ENCODE data around the gene TSPEAR. TPM values are rescaled to one million over a fixed set of nuclear protein-coding genes. Genes with fewer than 3 reads are reported as not detected.
A peak's percentile ranks its signal among the peaks of the same experiment; 100 is the strongest.

TSPEAR gene
- total and polyA plus RNA-seq, 2 of the 13 experiments (the other 11 are each of a cell fraction or from before 2014, with no cell fraction given), result 0.07 to 0.32 TPM

DNA sequence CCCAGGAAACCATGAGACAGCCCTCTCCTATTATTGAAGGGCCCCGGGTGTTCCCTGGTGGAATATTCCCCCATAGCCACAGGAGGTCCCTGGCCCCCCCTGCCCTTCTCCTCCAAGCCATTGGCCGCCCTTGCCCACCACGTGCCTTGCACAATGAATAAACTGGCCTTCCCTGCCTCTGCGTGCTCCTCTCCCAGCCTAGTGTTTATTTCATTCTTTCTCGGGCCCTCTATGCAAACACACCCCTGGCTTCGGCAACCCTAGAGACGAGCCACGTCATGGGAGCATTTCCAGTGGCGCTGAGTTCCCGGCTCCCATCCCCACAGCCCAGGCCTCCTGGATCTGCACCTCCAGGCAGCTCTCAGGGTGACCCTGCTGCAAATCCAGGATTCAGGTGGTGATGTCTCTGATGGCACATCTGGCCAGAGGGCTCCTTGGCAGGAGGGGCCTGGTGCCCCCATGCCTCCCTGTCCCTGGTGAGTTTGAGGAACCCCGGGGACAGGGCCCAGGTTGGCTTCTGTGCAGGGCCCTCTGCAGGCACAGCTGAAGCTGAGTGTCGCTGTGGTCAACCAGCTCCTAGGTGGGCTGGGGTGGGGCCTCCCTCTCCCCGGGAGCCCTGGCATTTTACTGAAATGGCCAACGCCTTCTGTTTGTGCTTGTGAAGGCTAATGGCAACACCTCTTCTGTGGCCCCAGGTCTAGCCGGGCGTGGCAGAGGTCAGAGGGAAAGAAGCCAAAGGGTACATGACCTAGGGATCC lies 8.2 kb downstream of the TSPEAR start (continued):
- TF ChIP-seq CCAR2 (optimal IDR thresholded peaks at IDR 0.05; ENCODE audit: low read depth, low read length) (no peak), MXI1 (IDR thresholded peaks at IDR 0.05; ENCODE audit: borderline replicate concordance, low read depth, low read length) (peak; percentile 37; the same call in 1 of the 3 replicates), ZNF496 (CRISPR knock-in tag; IDR thresholded peaks at IDR 0.05; ENCODE audit: insufficient replicate concordance) (no peak), KLF16 (CRISPR knock-in tag; IDR thresholded peaks at IDR 0.05) (peak in 1 of 2 experiments; percentile 70; a peak in 2 of 4 replicates), HCFC1 (IDR thresholded peaks at IDR 0.05; ENCODE audit: low read depth, low read length) (no peak), MTERF4 (CRISPR knock-in tag; IDR thresholded peaks at IDR 0.05) (no peak), ATF5 (CRISPR knock-in tag; IDR thresholded peaks at IDR 0.05; ENCODE audit: low read depth) (0 out of 2 replicates have a peak, but pooled peaks have one; percentile 13), MLLT10 (CRISPR knock-in tag; IDR thresholded peaks at IDR 0.05) (no peak), SIN3B (IDR thresholded peaks at IDR 0.05; ENCODE audit: low read length) (no peak), ZSCAN25 (CRISPR knock-in tag; IDR thresholded peaks at IDR 0.05) (peak; percentile 65; the same call in 1 of the 2 replicates), MYC (CRISPR knock-in tag; IDR thresholded peaks at IDR 0.05; ENCODE audit: borderline replicate concordance) (peak; percentile 23; the same call in 1 of the 2 replicates), ZNF609 (CRISPR knock-in tag; IDR thresholded peaks at IDR 0.05; ENCODE audit: borderline replicate concordance) (no peak; the same call in 1 of the 2 replicates), ZNF746 (CRISPR knock-in tag; IDR thresholded peaks at IDR 0.05) (0 out of 2 replicates have a peak, but pooled peaks have one; percentile 39)
- TF ChIP-seq, protein P1, sequence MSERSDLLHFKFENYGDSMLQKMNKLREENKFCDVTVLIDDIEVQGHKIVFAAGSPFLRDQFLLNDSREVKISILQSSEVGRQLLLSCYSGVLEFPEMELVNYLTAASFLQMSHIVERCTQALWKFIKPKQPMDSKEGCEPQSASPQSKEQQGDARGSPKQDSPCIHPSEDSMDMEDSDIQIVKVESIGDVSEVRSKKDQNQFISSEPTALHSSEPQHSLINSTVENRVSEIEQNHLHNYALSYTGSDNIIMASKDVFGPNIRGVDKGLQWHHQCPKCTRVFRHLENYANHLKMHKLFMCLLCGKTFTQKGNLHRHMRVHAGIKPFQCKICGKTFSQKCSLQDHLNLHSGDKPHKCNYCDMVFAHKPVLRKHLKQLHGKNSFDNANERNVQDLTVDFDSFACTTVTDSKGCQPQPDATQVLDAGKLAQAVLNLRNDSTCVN (CRISPR knock-in tag; IDR thresholded peaks at IDR 0.05; ENCODE audit: borderline replicate concordance), result peak; percentile 81; the same call in 1 of the 2 replicates
- TF ChIP-seq, protein P2, sequence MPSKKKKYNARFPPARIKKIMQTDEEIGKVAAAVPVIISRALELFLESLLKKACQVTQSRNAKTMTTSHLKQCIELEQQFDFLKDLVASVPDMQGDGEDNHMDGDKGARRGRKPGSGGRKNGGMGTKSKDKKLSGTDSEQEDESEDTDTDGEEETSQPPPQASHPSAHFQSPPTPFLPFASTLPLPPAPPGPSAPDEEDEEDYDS (CRISPR knock-in tag; IDR thresholded peaks at IDR 0.05), result peak; percentile 37; the same call in 1 of the 2 replicates
- TF ChIP-seq, protein P3, sequence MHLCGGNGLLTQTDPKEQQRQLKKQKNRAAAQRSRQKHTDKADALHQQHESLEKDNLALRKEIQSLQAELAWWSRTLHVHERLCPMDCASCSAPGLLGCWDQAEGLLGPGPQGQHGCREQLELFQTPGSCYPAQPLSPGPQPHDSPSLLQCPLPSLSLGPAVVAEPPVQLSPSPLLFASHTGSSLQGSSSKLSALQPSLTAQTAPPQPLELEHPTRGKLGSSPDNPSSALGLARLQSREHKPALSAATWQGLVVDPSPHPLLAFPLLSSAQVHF (CRISPR knock-in tag; IDR thresholded peaks at IDR 0.05), result 0 out of 2 replicates have a peak, but pooled peaks have one; percentile 26
